C1 segment of cervical spinal cord (tissue), 14 donors: ENCODE measurements around the gene NEURL1B.
"Not testable (repeated sequence)": the region's sequence is repeated elsewhere in the genome, so short reads cannot be mapped to it uniquely, and the experiment has no call there.

ENCODE experiments used
- DNase-seq, 14 donors: peaks; one replicate each; lab custom pipeline; 2025; lab: John Stamatoyannopoulos, UW

The NEURL1B gene

GRCh38 chr5:172678362-172678874 is 37.4 kb downstream of the NEURL1B start:
- not testable (repeated sequence) for DNase-seq

GRCh38 chr5:172678902-172679301 is 37.8 kb downstream of the NEURL1B start:
- DNase-seq, result peak in 9 of 14 donors; percentile 9 to 52 (median 31)

GRCh38 chr5:172679628-172680212 is 38.7 kb downstream of the NEURL1B start:
- no peak for DNase-seq

GRCh38 chr5:172680921-172681320 is 39.9 kb downstream of the NEURL1B start:
- DNase-seq, result no peak

GRCh38 chr5:172681421-172681820 is 40.4 kb downstream of the NEURL1B start:
- no peak for DNase-seq

- DNase-seq, result no peak
Measured at GRCh38 chr5:172683264-172683644, 42.2 kb downstream of the NEURL1B start.

GRCh38 chr5:172683645-172684471 is 42.8 kb downstream of the NEURL1B start:
- no peak for DNase-seq

- DNase-seq, result no peak
Measured at GRCh38 chr5:172685091-172685490, 44.0 kb downstream of the NEURL1B start.

- DNase-seq, result peak in 1 of 14 donors; percentile 41
Measured at GRCh38 chr5:172686111-172686510, 45.0 kb downstream of the NEURL1B start.

GRCh38 chr5:172686539-172687390 is 45.7 kb downstream of the NEURL1B start:
- DNase-seq, result no peak

- DNase-seq, result no peak
Measured at GRCh38 chr5:172687940-172688339, 46.9 kb downstream of the NEURL1B start.

GRCh38 chr5:172688349-172689217 is 47.5 kb downstream of the NEURL1B start:
- DNase-seq, result no peak

- DNase-seq, result no peak
Measured at GRCh38 chr5:172689218-172689572, 48.1 kb downstream of the NEURL1B start.

GRCh38 chr5:172689801-172690200 is 48.7 kb downstream of the NEURL1B start:
- DNase-seq, result no peak

- peak in 2 of 14 donors; percentile 16 to 32 for DNase-seq
Measured at GRCh38 chr5:172690258-172691075, 49.4 kb downstream of the NEURL1B start.

- no peak for DNase-seq
Measured at GRCh38 chr5:172691886-172692285, 50.8 kb downstream of the NEURL1B start.

GRCh38 chr5:172692451-172692850 is 51.4 kb downstream of the NEURL1B start:
- no peak for DNase-seq

- DNase-seq, result no peak
Measured at GRCh38 chr5:172692981-172693380, 51.9 kb downstream of the NEURL1B start.

- no peak for DNase-seq
Measured at GRCh38 chr5:172694061-172694460, 53.0 kb downstream of the NEURL1B start.

- no peak for DNase-seq
Measured at GRCh38 chr5:172694541-172694940, 53.5 kb downstream of the NEURL1B start.
